HPDE6-E6E7 (cell line): ENCODE data around the gene RAB43.

Experiments used
- DNase-seq: peaks from one replicate; pipeline ENCODE4 v3.0.0; 2011; ENCODE audit warnings: missing footprints; ENCODE audit errors: extremely low spot score

RAB43 gene

DNA sequence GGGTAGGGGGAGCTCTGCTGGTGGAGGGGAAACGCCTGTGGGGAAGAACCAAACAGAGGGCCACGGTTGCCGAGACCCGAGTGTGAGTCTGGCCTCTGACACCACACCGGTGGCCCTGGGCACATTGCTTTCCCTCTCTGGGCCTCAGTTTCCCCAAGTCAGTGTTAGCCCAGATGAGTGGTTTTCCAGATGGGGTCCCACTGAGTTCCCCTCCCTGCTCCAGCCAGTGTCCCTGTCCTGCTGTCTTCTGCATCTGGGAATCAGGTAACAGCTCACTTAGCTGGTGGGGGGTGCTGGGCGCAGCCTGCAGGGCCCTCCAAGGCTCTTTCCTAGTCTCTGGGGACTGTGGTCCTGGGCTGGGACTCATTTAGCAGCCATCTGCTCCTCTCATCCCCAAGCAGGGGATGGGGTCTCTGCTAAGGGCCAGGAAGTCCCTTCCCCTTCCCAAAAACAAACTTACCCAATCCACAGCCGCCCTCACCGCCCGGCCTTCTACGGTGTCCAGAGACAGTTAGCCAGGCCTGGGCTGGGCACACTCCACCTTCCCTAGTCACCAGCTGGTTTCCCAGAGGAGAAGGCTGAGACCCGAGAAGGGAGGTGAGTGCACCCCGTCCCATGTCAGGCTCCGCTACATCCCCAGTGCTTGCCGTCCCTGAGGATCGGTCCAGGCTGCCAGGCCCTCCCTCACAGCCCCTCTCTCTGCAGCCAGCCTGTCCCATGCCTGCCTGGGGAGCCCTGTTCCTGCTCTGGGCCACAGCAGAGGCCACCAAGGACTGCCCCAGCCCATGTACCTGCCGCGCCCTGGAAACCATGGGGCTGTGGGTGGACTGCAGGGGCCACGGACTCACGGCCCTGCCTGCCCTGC lies 60.3 kb downstream of the RAB43 start:
- DNase-seq = no peak

DNA sequence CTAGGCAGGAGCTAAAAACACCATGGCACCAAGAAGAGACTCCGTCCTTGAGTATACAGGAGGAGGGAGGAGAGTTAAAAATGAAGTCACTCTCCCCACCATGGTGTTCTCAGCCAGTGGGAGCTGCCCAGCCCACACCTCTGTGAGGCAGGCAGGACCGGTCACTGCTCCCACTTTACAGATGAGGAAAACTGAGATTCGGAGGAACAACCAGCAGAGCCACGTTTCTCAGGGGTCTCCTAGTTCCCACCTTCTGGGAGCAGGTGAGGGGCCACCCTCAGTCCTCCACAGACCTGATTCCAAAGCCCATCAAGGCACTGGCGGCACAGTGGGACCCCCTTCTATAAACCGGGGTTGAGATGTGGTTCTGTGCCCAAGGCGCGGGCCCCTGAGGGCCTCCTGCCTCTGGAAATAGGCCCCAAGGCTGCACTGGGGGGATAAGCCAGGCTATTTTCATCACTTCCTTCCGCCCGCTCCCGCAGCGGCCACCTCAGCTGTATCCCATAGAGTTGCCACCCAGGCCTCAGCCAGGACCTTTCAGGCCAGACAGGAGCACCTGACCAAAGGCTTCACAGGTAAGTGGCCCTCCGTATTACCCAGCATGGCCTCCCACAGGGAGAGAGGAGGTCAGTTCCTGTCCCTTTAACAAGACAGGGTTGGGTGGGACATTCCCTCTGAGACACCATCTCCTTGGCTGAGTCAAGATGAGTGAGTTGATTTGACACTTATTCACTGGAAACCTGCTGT lies 61.2 kb downstream of the RAB43 start, which contains the start of gene GP9:
Gene GP9, plus strand, starts transcription at position 504 of the 747 bp plus-strand sequence. CDS start 961 bp downstream, outside the sequence.
- DNase-seq = no peak

DNA sequence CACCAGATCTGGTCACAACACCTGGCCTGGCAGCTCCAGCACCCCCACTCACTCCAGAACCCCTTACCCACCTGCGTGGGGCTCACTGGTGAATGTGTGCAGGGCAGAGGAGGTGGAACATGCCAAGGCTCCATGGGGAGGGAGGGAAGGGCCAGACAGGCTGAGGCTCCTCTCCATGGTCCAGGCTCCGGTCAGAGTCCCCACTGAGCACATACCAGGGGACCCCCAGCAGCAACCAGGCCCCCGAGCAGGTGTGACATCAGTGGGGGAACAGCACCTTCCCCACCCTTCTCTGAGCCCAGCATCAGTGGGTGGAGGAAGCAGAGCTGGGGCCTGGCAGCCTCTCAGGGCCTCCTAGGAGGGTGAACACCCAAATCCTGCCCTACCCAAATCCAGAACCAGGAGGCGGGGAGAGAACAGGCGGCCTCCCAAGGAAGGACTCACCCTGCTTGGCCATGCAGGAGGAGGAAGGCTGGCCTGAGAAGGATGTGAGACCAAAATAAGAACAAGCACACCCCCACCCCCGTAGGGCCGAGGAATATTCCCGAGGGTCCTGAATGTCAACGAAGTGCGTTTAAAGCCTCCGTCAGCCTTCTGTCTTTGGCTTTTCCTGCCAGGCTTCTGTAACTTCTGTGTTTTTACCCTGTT lies 62.2 kb downstream of the RAB43 start:
- DNase-seq = no peak

DNA sequence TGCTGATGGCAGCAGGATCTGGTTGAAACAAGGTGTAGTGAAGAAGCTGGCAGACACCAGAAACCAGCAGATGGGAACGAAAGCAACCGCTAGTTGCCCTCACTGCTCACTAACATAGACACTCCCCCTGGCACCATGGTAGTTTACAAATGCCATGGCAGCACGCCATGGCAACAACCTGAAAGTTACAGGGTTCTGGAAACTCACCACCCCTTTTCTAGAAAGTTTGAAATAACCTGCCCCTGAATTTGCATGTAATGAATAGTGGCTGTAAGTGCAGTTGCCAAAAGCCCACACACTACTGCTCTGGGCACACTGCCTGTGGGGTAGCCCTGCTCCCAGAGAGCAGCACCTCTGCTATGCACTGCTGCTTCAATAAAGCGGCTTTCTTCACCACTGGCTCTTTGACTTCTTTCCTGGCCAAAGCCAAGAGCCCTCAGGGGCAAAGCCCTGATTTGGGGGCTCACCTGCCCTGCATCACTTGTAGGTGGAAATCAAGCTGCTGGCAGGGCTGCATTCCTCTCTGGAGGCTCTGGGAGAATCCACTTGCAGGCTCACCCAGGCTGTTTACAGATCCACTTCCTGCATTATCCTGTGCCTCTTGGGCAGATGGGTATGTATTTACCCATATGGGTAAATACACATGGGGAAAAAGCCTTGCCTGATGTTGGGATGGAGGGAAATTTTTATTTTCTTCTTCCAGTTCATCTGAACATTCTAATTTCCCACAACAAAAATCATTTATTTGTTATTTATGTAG lies 63.0 kb downstream of the RAB43 start:
- DNase-seq = no peak

DNA sequence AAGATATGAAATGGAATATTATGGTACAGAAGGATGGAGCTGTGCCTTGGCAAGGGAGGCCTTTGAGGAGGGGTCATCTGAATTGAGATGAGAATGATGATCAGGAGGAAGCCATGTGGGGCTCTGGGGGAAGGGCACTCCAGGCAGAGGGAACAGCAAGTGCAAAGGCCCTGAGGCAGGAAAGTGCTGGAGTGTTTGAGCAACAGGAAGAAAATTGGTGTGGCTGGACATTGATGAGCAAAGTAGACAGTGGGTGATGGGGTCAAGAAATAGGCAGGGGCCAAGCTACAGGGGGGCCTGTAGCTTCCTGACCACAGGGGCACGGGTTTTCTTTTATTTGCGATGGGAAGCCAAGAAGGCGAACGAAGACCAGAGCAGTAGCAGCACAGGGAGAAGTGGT lies 64.4 kb downstream of the RAB43 start:
- DNase-seq = no peak

DNA sequence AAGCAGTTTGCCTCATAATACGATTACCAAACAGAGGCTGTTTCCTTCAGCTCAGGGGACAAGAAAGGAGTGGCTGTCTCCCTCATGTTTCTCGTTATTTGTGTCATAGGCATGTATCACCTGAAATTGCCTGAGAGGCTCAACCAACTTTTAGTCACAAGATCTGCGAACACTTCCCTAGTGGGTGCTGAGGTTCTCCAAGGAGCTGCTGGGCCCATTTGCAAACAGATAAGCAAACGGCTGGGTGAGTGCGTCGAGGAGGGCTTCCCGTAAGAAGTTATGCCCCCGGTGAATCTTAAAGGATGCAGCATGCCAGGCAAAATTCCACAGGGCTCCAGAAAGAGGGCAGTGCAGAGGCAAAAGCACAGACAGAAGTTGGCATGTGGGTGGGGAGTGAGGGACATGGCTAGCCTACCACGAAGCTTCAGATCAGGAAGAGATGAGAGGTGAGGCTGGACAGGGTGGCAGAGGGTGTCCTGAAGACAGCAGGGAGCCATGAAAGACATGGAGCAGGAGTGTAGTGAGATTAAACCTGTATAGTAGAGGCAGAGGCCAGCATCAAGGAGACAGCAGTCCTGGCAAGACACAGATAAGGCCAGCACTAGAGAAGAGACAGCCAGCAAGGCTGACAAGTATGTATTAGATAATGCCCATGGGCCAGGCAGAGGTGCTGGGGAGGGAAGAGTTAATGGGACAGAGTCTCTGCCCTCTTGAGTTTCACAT lies 65.0 kb downstream of the RAB43 start:
- DNase-seq = no peak

DNA sequence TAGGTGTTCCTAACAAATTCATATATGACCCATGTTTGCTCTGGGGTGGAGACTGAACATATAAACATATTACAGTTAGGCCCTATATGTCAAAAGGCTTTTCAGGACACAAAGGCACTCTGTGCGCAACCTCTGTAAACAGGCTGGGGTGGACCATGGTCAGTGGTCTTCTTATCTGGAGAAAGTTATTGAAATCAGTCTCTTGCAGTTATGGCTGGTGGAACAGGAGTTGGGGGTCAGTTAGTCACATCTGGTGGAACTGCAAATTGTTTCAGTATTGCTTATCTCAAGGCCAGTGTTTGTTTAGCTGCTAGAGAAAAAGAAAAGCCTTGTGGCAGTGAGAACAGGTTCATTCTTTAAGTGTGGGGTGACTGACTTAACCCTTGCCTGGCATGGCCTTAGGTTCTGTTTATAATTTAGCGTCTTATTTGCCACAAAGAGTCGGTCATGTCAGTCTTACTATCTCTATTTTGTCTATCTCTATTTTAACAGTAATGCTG lies 66.9 kb downstream of the RAB43 start:
- no peak for DNase-seq

DNA sequence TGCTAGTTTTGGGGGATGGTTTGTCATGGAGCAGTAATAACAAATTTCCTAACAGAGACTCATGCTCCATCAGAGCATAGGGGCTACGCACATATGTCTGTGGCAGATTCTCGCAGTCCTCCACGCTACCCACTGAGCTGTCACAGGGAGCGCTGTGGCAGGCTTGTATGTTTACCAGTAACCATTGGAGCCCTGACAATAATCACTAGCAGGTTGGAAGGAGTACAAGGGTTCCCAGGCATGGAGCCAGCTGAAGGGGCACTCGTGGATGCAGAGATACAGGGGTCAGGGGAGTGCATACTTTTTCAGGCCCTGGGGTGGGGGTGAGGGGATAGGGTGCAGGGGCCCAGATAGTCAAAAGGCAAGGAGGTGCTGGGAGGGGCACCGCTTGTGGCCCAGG lies 68.9 kb downstream of the RAB43 start:
- DNase-seq = no peak

DNA sequence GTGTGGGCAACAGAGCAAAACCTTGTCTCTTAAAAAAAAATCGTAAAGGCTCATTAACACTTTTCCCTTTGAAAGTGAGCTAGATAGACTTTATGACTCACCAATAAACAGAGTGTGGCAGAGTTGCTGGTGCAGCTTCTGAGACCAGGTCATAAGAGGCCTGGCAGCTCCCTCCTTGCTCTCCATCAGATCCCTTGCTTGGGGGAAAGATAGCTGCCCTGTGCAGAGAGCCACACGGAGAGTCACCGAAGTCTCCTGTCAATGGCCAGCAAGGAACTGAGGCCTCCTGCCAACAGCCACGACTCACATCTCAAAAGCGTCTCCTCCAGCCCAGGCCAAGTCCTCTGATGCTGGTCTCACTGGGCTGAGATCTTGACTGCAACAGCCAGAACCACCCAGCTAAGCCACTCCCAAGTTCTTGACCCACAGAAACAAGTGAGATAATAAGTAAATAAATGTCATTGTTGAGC lies 69.7 kb downstream of the RAB43 start:
- DNase-seq = no peak

DNA sequence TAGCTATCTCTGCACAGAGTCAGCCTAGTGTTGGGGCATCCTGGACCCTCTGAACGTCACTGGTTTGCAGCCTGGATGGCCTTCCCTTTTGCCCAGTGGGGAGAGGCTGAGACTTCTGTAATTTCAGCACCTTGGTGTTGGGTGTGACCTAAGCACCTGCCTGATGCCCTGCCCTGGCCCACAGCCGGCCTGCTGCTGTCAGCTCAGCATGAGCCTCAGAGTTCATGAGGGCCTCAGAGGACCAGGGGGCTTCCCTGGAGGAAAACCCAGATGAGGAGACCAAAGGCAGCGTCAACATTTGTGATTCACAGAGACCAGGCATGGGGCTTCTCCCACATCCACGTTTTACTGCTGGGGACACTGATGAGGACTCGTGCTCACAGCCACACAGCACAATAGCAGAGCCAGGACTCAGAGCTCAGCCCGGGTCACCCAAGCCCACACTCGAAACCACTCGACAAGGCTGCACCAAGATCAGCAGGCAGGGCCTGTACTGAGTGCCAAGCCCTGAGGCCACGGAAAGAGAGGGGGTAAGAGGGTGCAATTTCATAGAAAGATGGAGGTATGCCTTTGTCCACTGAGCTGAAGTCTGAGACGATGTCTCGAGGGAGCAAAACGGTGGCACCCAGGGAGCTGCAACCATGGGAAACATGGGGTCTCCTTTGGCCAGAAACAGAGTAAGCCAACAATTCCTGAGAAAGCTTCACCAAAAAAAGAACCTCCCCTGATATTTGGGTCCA lies 70.9 kb downstream of the RAB43 start:
- DNase-seq = no peak

DNA sequence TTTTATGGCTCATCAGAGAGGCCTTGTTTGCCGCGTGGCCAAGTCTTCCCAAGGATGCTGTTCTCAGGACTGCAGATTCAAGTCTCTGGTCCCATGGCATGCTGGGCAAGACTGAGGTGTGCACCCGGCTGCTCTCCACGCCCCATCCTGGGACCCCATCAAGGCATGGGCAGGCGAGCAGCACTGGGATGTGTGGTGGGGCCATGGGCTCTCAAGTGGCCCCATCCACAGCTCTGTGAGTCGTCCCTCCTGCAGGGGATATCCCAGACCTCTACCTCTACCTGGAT lies 74.1 kb downstream of the RAB43 start:
- no peak for DNase-seq

DNA sequence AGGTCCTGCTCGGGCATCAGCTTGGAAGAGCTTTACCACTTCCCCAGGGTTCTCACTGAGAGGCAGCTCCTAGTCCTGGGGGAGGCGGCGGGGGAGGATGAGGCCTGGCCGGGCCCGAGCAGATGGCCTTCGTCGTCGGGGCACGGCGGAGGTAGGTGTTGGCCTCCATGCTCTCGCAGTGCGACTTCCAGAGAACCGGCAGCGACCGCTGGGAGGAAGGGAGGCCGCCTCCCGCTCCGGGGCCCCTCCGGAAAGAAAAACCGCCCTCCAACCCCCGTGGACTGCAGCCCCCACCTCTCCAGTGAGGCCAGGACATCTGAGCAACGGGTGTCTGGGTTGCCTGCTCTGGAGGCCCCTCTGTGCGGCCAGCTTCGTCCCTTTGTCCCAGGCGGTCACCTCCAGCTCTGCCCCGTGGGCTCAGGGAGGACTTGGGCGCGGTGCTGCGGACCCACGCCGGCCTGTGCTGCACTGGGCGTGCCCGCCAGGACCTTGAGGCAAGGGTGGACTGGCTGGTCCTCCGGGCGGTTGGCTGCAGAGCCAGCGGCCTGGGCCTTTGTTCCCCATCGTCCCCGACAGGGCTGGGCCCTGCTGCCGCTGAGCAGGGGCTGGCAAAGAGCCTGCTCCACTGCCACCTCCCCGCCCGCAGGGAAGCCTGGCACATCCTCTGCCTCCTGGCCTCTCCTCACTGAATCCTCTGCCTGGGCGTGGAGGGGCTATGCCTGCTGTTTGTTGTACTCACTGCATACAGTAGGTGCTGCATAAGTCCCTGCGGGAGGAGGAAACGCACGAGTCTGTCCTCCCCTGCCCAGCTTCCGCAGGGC lies 74.7 kb downstream of the RAB43 start:
- DNase-seq = no peak

DNA sequence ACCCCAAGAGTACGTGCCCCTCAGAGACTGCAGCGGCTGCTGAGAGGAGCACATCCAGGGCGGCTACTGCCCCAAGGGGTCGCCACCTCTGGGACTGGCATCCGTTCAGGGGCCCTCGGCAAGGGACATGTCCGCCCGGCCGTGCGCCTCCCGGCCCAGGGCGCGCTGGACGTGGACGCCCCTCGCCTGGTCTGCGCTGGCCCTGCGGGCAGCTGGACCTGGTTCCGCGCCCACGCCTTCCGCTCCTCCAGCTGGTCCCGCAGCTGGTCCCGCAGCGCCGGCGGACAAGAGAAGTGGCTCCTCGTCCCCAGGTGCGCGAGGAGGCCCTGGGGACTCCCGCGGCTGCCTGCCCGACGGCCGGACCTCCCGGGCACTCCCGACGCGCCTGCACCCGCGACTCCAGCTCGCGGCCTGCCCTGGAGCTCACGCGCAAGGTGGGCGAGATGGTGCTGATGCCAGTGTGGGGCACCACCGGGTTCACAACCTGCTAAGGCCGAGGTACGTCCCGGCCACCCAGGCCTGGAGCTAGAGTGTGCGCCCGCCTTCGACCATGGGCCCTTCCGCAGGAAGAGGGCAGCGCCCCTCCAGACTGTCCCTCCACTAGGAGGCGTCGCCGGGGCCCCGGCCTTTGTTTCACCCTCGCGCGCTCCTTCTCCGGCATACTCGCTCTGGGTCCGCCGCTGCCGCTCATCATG lies 75.4 kb downstream of the RAB43 start:
- no peak for DNase-seq

DNA sequence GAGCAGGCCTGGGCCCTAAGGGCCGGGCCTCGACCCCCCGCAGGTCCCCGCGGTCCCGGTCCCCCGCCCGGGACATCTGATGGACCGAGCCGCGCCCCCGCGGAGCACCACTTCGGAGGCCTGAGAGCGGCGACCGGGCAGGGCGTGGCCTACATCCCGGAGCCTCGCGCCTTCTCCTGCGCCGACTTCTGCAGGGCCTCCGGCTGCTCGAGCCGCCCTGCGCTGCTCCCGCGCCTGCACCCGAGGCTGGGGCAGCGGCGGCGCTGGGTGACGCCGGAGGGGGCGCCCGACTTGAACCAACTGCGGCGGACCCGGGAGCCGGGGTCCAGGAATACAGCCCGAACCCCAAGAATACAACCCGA lies 75.9 kb downstream of the RAB43 start:
- no peak for DNase-seq

DNA sequence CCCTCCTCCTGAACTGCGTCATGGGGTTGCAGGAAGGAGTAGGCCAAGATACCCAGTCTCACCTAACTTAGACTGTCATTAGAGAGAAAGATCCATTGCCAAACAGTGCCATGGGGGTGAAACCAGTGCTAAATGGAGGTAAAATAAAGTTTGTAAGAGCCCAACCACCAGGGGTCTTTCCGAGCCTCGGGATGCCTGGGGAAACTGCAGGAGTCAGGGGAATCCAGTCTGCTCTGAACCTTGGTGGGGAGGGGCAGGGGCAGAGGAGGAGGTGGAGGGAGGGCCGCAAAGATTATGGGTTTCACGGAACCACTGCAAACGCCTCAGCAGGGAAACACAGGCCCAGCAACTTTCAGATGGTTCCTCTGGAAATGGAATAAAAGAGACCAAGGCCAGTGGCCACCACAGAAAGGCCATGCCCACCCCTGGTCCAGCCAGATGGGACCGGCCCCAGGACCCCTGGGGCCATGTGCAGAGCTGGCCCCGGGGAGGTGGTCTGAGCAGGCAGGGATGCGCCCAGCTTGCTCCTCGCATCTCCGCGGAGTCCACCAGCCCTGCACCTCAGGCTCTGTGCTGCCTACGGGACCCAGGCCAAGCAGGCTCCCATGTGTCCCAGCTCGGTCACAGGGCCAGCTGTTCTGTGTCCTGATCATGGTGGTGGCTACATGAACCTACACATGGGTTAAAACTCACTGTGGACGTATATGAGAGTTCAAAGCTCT lies 80.9 kb downstream of the RAB43 start:
- no peak for DNase-seq

DNA sequence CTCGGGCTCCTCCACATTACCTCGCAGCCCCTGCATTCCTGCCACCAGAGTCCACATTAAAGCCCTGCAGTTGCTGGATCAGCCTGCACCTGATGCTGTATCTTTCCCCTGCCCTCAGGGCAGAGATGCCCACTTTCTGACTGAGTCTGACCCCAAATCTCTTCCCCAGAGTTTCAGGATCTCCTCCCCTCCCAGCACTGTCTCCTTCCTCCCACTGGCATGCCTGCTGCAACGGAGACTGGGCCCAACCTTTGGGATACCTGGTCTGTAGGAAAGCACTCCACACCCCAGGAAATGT lies 81.6 kb downstream of the RAB43 start:
- DNase-seq = no peak

DNA sequence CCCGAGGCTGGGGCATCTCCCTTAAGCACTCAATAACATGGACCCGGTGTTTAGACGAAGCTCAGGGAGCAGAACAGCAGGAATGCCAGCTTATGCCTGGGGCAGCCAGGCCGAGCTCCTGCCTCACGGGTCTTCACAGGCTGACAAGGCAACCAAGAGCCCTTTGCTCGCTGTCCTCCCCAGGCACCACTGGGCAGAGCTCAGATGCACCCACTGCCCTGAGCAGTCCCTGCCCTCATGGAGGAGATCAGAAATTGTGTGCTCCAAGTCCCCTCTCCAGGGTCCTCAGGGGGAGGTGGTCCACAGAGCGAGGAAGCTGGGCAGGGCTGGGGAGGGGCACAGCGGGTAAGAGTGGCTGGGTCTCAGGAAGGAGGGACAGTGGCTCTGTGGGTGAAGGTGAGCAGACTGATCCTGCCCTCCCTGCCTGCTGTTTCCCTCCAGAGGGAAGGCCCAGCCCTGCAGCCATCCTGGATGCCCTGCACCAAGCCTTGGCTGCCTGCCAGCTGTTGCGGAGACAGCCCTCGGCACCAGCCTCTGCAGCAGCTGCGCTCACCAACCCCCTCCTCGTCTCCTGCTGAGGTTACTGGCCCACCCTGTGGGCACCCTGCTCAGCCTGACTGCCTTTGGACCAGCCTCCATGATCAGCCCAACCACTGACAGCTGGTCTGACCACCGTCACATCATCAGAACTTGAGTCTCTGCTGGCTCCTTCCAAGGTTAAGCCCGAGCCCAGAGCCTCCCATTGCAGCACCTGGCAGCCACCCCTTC lies 82.1 kb downstream of the RAB43 start:
- DNase-seq = no peak
